Measurements from ENCODE around the gene FYCO1.

DNA sequence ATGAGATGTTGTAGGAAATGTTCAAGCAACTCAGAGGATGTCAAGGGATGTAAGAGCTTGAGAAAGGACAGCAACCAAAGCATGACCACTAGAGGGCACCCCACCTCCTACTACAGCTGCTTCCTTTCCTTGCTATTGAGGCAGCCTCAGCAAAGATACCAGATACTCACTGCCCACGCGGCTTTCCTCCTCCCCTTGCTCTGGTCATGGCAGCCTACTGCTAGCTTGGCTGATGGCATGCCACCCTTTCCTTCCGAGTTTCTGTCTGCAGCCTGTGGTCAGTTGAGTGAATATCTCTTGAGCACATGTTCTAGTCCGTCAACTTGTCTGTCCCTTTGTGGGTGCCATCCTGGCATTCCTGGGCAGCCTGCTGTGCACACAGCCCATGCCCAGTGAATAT lies 56.8 kb downstream of the FYCO1 start:
- TF ChIP-seq, protein P1, sequence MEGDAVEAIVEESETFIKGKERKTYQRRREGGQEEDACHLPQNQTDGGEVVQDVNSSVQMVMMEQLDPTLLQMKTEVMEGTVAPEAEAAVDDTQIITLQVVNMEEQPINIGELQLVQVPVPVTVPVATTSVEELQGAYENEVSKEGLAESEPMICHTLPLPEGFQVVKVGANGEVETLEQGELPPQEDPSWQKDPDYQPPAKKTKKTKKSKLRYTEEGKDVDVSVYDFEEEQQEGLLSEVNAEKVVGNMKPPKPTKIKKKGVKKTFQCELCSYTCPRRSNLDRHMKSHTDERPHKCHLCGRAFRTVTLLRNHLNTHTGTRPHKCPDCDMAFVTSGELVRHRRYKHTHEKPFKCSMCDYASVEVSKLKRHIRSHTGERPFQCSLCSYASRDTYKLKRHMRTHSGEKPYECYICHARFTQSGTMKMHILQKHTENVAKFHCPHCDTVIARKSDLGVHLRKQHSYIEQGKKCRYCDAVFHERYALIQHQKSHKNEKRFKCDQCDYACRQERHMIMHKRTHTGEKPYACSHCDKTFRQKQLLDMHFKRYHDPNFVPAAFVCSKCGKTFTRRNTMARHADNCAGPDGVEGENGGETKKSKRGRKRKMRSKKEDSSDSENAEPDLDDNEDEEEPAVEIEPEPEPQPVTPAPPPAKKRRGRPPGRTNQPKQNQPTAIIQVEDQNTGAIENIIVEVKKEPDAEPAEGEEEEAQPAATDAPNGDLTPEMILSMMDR (IDR thresholded peaks at IDR 0.05) = peak; percentile 88 to 91 (median 90)
- no peak for TF ChIP-seq POLR2A (IDR thresholded peaks at IDR 0.05)
- peak in 2 of 4 donors; percentile 21 to 24 for TF ChIP-seq POLR2AphosphoS5 (IDR thresholded peaks at IDR 0.05)
- TF ChIP-seq EP300 (IDR thresholded peaks at IDR 0.05) = no peak
